Endodermal cell (in vitro differentiated cells): Measurements from ENCODE around the gene DYNC2H1. TPM values are rescaled to one million over a fixed set of nuclear protein-coding genes. Genes with fewer than 3 reads are reported as not detected.

ENCODE experiments used
- DNase-seq: peaks from one replicate; pipeline ENCODE4 v3.0.0-alpha.2; 2017
- H3K27ac ChIP-seq: 2 replicates; pipeline ENCODE4 v1.5.1; 2013; ENCODE audit warnings: mild to moderate bottlenecking, low read depth, low read length, moderate library complexity
- H3K27me3 ChIP-seq: 2 replicates; pipeline ENCODE4 v1.6.1; 2013; ENCODE audit warnings: mild to moderate bottlenecking, low read length, moderate library complexity; ENCODE audit not compliant: insufficient read depth, control insufficient read depth, poor library complexity, severe bottlenecking
- H3K36me3 ChIP-seq: 2 replicates; pipeline ENCODE4 v1.7.0; 2013; ENCODE audit warnings: mild to moderate bottlenecking, low read length, moderate library complexity; ENCODE audit not compliant: control insufficient read depth, insufficient read depth
- H3K4me1 ChIP-seq: one replicate; pipeline ENCODE4 v1.7.0; 2013; ENCODE audit warnings: low read length; ENCODE audit not compliant: control insufficient read depth, insufficient read depth
- H3K4me3 ChIP-seq: 2 replicates; pipeline ENCODE4 v1.5.1; 2013; ENCODE audit warnings: mild to moderate bottlenecking, low read length, moderate library complexity
- H3K9ac ChIP-seq: 2 replicates; pipeline ENCODE4 v1.6.1; 2013; ENCODE audit warnings: mild to moderate bottlenecking, low read length, moderate library complexity; ENCODE audit not compliant: poor library complexity, severe bottlenecking; ENCODE audit errors: extremely low read depth
- H3K9me3 ChIP-seq: 2 replicates; pipeline ENCODE4 v1.6.1; 2013; ENCODE audit warnings: mild to moderate bottlenecking, low read length, moderate library complexity; ENCODE audit not compliant: control insufficient read depth
- H3K27ac Mint-ChIP-seq: 2 replicates; pipeline ENCODE4 v1.8.0; 2020; ENCODE audit warnings: mixed read lengths
- H3K27me3 Mint-ChIP-seq: 2 replicates; pipeline ENCODE4 v1.8.0; 2021; ENCODE audit warnings: mild to moderate bottlenecking, mixed read lengths; ENCODE audit not compliant: insufficient read depth
- H3K36me3 Mint-ChIP-seq: 2 replicates; pipeline ENCODE4 v1.8.0; 2020; ENCODE audit warnings: low read depth, mixed read lengths
- H3K4me1 Mint-ChIP-seq: 2 replicates; pipeline ENCODE4 v1.8.0; 2020; ENCODE audit warnings: mixed read lengths
- H3K4me3 Mint-ChIP-seq: 2 replicates; pipeline ENCODE4 v1.8.0; 2020; ENCODE audit warnings: mild to moderate bottlenecking, moderate library complexity, mixed read lengths
- H3K9me3 Mint-ChIP-seq: 2 replicates; pipeline ENCODE4 v1.8.0; 2020; ENCODE audit warnings: mild to moderate bottlenecking, mixed read lengths
- WGBS, 2 experiments: methylation state at CpG; one replicate each; pipeline versions ENCODE4 v1.1.5 to v1.1.7; 2013; ENCODE audit warnings: missing lambda C conversion rate in 2 of 2, mixed read lengths in 1 of 2; ENCODE audit not compliant: insufficient coverage in 1 of 2, insufficient read length in 1 of 2; 5-methylcytosine and 5-hydroxymethylcytosine counted together
- total RNA-seq, 2 donors: library from RNA; stranded (reverse); fragmentation: NEBNext Ultra II Directional in 1 of 2; extraction: Animal tissue kit (Norgen Biotek cat#: 25700) in 1 of 2; gene quantifications; 2 replicates in 1 of 2; 3 replicates in 1 of 2; pipeline ENCODE4 v1.2.1, GENCODE V29; 2021
- TF ChIP-seq, protein P1 (sequence below): fragments of 200-600 bp; sonication (generic); conservative IDR thresholded peaks from 2 replicates; pipeline ENCODE4 v1.5.0; 2021; ENCODE audit warnings: antibody characterized with exemption, mild to moderate bottlenecking

The DYNC2H1 gene
- total RNA-seq, 2 donors from 2014 or later = 21.1 to 31.9 TPM

GRCh38 chr11:103086461-103086860 lies 22.8 kb upstream of the DYNC2H1 start:
- Histone ChIP-seq H3K27ac (no peak overlapping the region), H3K27me3 (no peaks in the 10 kb centered on the region), H3K9ac (no peak overlapping the region), H3K36me3 (peaks cover 58% of the 10 kb centered on the region), H3K4me1 (no peaks in the 10 kb centered on the region), H3K9me3 (peaks cover 4% of the 10 kb centered on the region), H3K4me3 (no peak overlapping the region)
- H3K27me3 Mint-ChIP-seq = no peaks in the 10 kb centered on the region
- H3K36me3 Mint-ChIP-seq = peaks cover 47% of the 10 kb centered on the region
- H3K4me1 Mint-ChIP-seq = peaks cover 15% of the 10 kb centered on the region
- TF ChIP-seq, protein P1, sequence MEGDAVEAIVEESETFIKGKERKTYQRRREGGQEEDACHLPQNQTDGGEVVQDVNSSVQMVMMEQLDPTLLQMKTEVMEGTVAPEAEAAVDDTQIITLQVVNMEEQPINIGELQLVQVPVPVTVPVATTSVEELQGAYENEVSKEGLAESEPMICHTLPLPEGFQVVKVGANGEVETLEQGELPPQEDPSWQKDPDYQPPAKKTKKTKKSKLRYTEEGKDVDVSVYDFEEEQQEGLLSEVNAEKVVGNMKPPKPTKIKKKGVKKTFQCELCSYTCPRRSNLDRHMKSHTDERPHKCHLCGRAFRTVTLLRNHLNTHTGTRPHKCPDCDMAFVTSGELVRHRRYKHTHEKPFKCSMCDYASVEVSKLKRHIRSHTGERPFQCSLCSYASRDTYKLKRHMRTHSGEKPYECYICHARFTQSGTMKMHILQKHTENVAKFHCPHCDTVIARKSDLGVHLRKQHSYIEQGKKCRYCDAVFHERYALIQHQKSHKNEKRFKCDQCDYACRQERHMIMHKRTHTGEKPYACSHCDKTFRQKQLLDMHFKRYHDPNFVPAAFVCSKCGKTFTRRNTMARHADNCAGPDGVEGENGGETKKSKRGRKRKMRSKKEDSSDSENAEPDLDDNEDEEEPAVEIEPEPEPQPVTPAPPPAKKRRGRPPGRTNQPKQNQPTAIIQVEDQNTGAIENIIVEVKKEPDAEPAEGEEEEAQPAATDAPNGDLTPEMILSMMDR = no peak
- H3K27ac Mint-ChIP-seq = no peak overlapping the region
- no peak for DNase-seq
- H3K9me3 Mint-ChIP-seq = no peaks in the 10 kb centered on the region
- no peak overlapping the region for H3K4me3 Mint-ChIP-seq

GRCh38 chr11:103091064-103091800 lies 18.0 kb upstream of the DYNC2H1 start:
- H3K27me3 Mint-ChIP-seq = peaks cover 26% of the 10 kb centered on the region
- peaks cover 2% of the 10 kb centered on the region for H3K9me3 Mint-ChIP-seq
- peaks cover 14% of the 10 kb centered on the region for H3K4me1 Mint-ChIP-seq
- peak overlapping the region; percentile 95 for H3K4me3 ChIP-seq
- H3K4me1 ChIP-seq = no peaks in the 10 kb centered on the region
- TF ChIP-seq, protein P1 = no peak
- DNase-seq = peak; percentile 79
- peaks cover 22% of the 10 kb centered on the region for H3K36me3 ChIP-seq
- peak overlapping the region; percentile 88 for H3K9ac ChIP-seq
- H3K27ac ChIP-seq = peak overlapping the region; percentile 89
- peaks cover 27% of the 10 kb centered on the region for H3K36me3 Mint-ChIP-seq
- WGBS, 2 experiments = 0% methylated on average over 14 to 25 of the region's 26 CpGs
- peak overlapping the region; percentile 95 for H3K27ac Mint-ChIP-seq
- H3K4me3 Mint-ChIP-seq = peak overlapping the region; percentile 87
- peaks cover 4% of the 10 kb centered on the region for H3K9me3 ChIP-seq
- H3K27me3 ChIP-seq = peaks cover 30% of the 10 kb centered on the region

- Histone ChIP-seq H3K9ac (peak within 1 kb of the TSS; percentile 88), H3K27me3 (peaks cover 31% of the 10 kb centered on the region), H3K36me3 (peaks cover 22% of the 10 kb centered on the region), H3K4me1 (no peaks in the 10 kb centered on the region), H3K9me3 (peaks cover 4% of the 10 kb centered on the region), H3K27ac (peak within 1 kb of the TSS; percentile 89), H3K4me3 (peak within 1 kb of the TSS; percentile 95)
- peak; percentile 99 for DNase-seq
- peaks cover 22% of the 10 kb centered on the region for H3K36me3 Mint-ChIP-seq
- peak within 1 kb of the TSS; percentile 87 for H3K4me3 Mint-ChIP-seq
- peaks cover 29% of the 10 kb centered on the region for H3K27me3 Mint-ChIP-seq
- H3K9me3 Mint-ChIP-seq = peaks cover 2% of the 10 kb centered on the region
- H3K27ac Mint-ChIP-seq = peak within 1 kb of the TSS; percentile 95
- 1% methylated on average over 28 to 54 of the region's 54 CpGs for WGBS, 2 experiments
- peaks cover 14% of the 10 kb centered on the region for H3K4me1 Mint-ChIP-seq
- TF ChIP-seq, protein P1 = no peak
Measured at GRCh38 chr11:103091801-103092524, 17.3 kb upstream of the DYNC2H1 start, which contains the start of gene DCUN1D5. DCUN1D5 (minus strand) TSS chr11:103092160; CDS start chr11:103091872, 288 bp downstream.
